H9 (cell line): ENCODE measurements around the gene ADCY5. TPM values are rescaled to one million over a fixed set of nuclear protein-coding genes. Genes with fewer than 3 reads are reported as not detected.

Experiments used
- DNase-seq: peaks from one replicate; pipeline ENCODE4 v3.0.0-alpha.2; 2017
- H2AFZ ChIP-seq: one replicate; pipeline ENCODE4 v1.6.1; 2013; ENCODE audit warnings: mild to moderate bottlenecking, low read length, control low read depth, moderate library complexity
- H2AK5ac ChIP-seq: 2 replicates; pipeline ENCODE4 v1.6.1; 2013; ENCODE audit warnings: low read length, control low read depth, mixed read lengths; ENCODE audit not compliant: insufficient read length
- H2BK120ac ChIP-seq: one replicate; pipeline ENCODE4 v1.6.1; 2013; ENCODE audit warnings: low read depth, mild to moderate bottlenecking, low read length, control low read depth, inconsistent platforms; ENCODE audit not compliant: poor library complexity, severe bottlenecking
- H2BK12ac ChIP-seq: 2 replicates; pipeline ENCODE4 v1.6.1; 2013; ENCODE audit warnings: low read length, control low read depth, mixed read lengths, low read depth; ENCODE audit not compliant: insufficient read length
- H2BK15ac ChIP-seq: 2 replicates; pipeline ENCODE4 v1.6.1; 2013; ENCODE audit warnings: low read depth, low read length, control low read depth
- H2BK20ac ChIP-seq: one replicate; pipeline ENCODE4 v1.6.1; 2013; ENCODE audit warnings: low read depth, mild to moderate bottlenecking, low read length, control low read depth, inconsistent platforms; ENCODE audit not compliant: poor library complexity, severe bottlenecking
- H2BK5ac ChIP-seq: 2 replicates; pipeline ENCODE4 v1.6.1; 2013; ENCODE audit warnings: low read length, control low read depth, mixed read lengths; ENCODE audit not compliant: insufficient read length
- H3K14ac ChIP-seq: 2 replicates; pipeline ENCODE4 v1.6.1; 2013; ENCODE audit warnings: low read length, control low read depth; ENCODE audit not compliant: insufficient read depth
- H3K18ac ChIP-seq: 2 replicates; pipeline ENCODE4 v1.6.1; 2013; ENCODE audit warnings: low read depth, mild to moderate bottlenecking, mixed read lengths, low read length, control low read depth; ENCODE audit not compliant: insufficient read length
- H3K23ac ChIP-seq: 2 replicates; pipeline ENCODE4 v1.6.1; 2013; ENCODE audit warnings: low read length, control low read depth, mixed read lengths, low read depth; ENCODE audit not compliant: insufficient read length
- H3K23me2 ChIP-seq: 2 replicates; pipeline ENCODE4 v1.6.1; 2013; ENCODE audit warnings: low read depth, mild to moderate bottlenecking, mixed read lengths, low read length, control low read depth; ENCODE audit not compliant: insufficient read length, poor library complexity, severe bottlenecking
- H3K27ac ChIP-seq: 2 replicates; pipeline ENCODE4 v1.5.1; 2013; ENCODE audit warnings: low read length, control low read depth, mixed read lengths, low read depth; ENCODE audit not compliant: insufficient read length
- H3K27me3 ChIP-seq: 2 replicates; pipeline ENCODE4 v1.6.1; 2013; ENCODE audit warnings: low read length, control low read depth, inconsistent platforms; ENCODE audit not compliant: insufficient read depth
- H3K4ac ChIP-seq: 2 replicates; pipeline ENCODE4 v1.6.1; 2013; ENCODE audit warnings: low read depth, mild to moderate bottlenecking, control low read depth, inconsistent platforms, low read length, moderate library complexity
- H3K4me1 ChIP-seq: 2 replicates; pipeline ENCODE4 v1.6.1; 2013; ENCODE audit warnings: low read length, control low read depth, inconsistent platforms; ENCODE audit not compliant: insufficient read depth
- H3K4me2 ChIP-seq: 2 replicates; pipeline ENCODE4 v1.6.1; 2013; ENCODE audit warnings: low read length, control low read depth, mixed read lengths; ENCODE audit not compliant: insufficient read length, insufficient read depth
- H3K56ac ChIP-seq: 2 replicates; pipeline ENCODE4 v1.6.1; 2013; ENCODE audit warnings: low read depth, mild to moderate bottlenecking, mixed read lengths, low read length, control low read depth; ENCODE audit not compliant: insufficient read length
- H3K79me1 ChIP-seq: 2 replicates; pipeline ENCODE4 v1.6.1; 2013; ENCODE audit warnings: low read depth, mild to moderate bottlenecking, moderate library complexity, low read length, control low read depth, inconsistent platforms; ENCODE audit not compliant: insufficient read depth, poor library complexity, severe bottlenecking
- H3K79me2 ChIP-seq: 2 replicates; pipeline ENCODE4 v1.6.1; 2013; ENCODE audit warnings: low read length, control low read depth, inconsistent platforms; ENCODE audit not compliant: insufficient read depth
- H3K9ac ChIP-seq: 2 replicates; pipeline ENCODE4 v1.6.1; 2013; ENCODE audit warnings: low read length, control low read depth, mixed read lengths; ENCODE audit not compliant: insufficient read length; ENCODE audit errors: extremely low read depth
- H3K9me3 ChIP-seq: one replicate; pipeline ENCODE4 v1.6.1; 2013; ENCODE audit warnings: low read depth, low read length, inconsistent platforms; ENCODE audit not compliant: control insufficient read depth
- H3T11ph ChIP-seq: one replicate; pipeline ENCODE4 v1.6.1; 2013; ENCODE audit warnings: mild to moderate bottlenecking, low read length, control low read depth, inconsistent platforms
- H4K20me1 ChIP-seq: one replicate; pipeline ENCODE4 v1.6.1; 2013; ENCODE audit not compliant: control insufficient read depth, insufficient read length, insufficient read depth
- H4K5ac ChIP-seq: 2 replicates; pipeline ENCODE4 v1.6.1; 2013; ENCODE audit warnings: low read depth, mild to moderate bottlenecking, mixed read lengths, low read length, control low read depth; ENCODE audit not compliant: insufficient read length
- H4K8ac ChIP-seq: replicated peaks from 2 replicates; pipeline ENCODE4 v1.6.1; 2013; ENCODE audit warnings: low read length, control low read depth, mixed read lengths, low read depth; ENCODE audit not compliant: insufficient read length
- H4K91ac ChIP-seq: 2 replicates; pipeline ENCODE4 v1.6.1; 2013; ENCODE audit warnings: low read depth, mild to moderate bottlenecking, moderate library complexity, mixed read lengths, low read length, control low read depth; ENCODE audit not compliant: insufficient read length
- H3K27ac Mint-ChIP-seq, 3 experiments: 2 replicates in 2 of 3; 3 replicates in 1 of 3; pipeline ENCODE4 v1.8.0; 2020 to 2021; ENCODE audit warnings: mixed read lengths in 3 of 3, mild to moderate bottlenecking in 1 of 3, moderate library complexity in 1 of 3
- H3K27me3 Mint-ChIP-seq: 2 replicates; pipeline ENCODE4 v1.8.0; 2021; ENCODE audit warnings: low read depth, mild to moderate bottlenecking, moderate library complexity, mixed read lengths
- H3K36me3 Mint-ChIP-seq, 3 experiments: 2 replicates in 2 of 3; 3 replicates in 1 of 3; pipeline ENCODE4 v1.8.0; 2020 to 2021; ENCODE audit warnings: low read depth in 3 of 3, mixed read lengths in 3 of 3; ENCODE audit not compliant: insufficient read depth in 1 of 3
- H3K4me1 Mint-ChIP-seq, 2 experiments: 2 replicates each; pipeline ENCODE4 v1.8.0; 2020; ENCODE audit warnings: mixed read lengths in 2 of 2
- H3K4me3 Mint-ChIP-seq, 2 experiments: 2 replicates in 1 of 2; 3 replicates in 1 of 2; pipeline ENCODE4 v1.8.0; 2020 to 2021; ENCODE audit warnings: mild to moderate bottlenecking in 2 of 2, mixed read lengths in 2 of 2, moderate library complexity in 1 of 2
- H3K9me3 Mint-ChIP-seq, 2 experiments: 2 replicates in 1 of 2; 3 replicates in 1 of 2; pipeline ENCODE4 v1.8.0; 2020; ENCODE audit warnings: mild to moderate bottlenecking in 2 of 2, mixed read lengths in 2 of 2, moderate library complexity in 1 of 2
- CTCF ChIP-seq: fragments of 200-600 bp; sonication (generic); conservative IDR thresholded peaks from 3 replicates; pipeline ENCODE4 v1.8.0; 2021; ENCODE audit warnings: antibody characterized with exemption, mild to moderate bottlenecking
- WGBS: extraction: QIAGEN DNeasy Blood & Tissue Kit; methylation state at CpG from one replicate; pipeline ENCODE4 v1.1.7; 2013; ENCODE audit warnings: missing lambda C conversion rate, low lambda C conversion rate, mixed read lengths; ENCODE audit not compliant: insufficient read length; ENCODE audit errors: extremely low coverage; 5-methylcytosine and 5-hydroxymethylcytosine counted together
- total RNA-seq: library from RNA; stranded (reverse); gene quantifications from 2 replicates; pipeline ENCODE4 v1.2.1, GENCODE V29; 2021

Gene ADCY5
- total RNA-seq, 1 experiment from 2014 or later: 5.0 TPM

DNA sequence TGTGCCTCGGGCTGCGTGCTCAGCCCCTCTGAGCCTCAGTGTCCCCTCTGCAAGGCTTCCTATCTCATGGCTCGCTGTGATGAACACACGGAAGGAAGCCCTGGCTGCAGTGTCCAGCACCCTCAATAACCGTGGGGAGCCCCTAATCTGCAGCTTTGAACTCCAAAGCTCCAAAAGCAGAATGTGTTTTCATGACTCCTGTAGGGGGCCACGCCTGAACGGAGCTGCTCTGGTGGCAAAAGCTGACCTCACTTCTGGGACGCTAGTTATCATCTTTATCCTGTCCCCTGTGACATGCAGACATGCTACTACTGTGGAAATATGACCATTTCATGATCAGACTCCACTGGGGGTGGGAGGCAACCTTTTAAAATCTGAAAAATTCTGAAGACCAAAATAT lies 148.3 kb downstream of the ADCY5 start:
- Mint-ChIP-seq H3K4me1 (no peaks in the 10 kb centered on the region), H3K27ac (no peak overlapping the region), H3K9me3 (no peaks in the 10 kb centered on the region; a peak in 1 of 5 replicates), H3K36me3 (peaks cover 11 to 24% (median 14%) of the 10 kb centered on the region in 3 experiments), H3K4me3 (no peak overlapping the region), H3K27me3 (no peaks in the 10 kb centered on the region)
- Histone ChIP-seq H3K4me2 (no peak overlapping the region), H4K5ac (no peak overlapping the region), H2AFZ (no peak overlapping the region), H3K56ac (no peak overlapping the region), H3K4me1 (no peaks in the 10 kb centered on the region), H3K23me2 (no peaks in the 10 kb centered on the region), H3K27ac (no peak overlapping the region), H4K91ac (no peak overlapping the region), H2BK12ac (no peak overlapping the region), H4K8ac (no peak overlapping the region), H2BK15ac (no peak overlapping the region), H3K79me1 (no peaks in the 10 kb centered on the region), H2AK5ac (no peak overlapping the region), H4K20me1 (peaks cover 2% of the 10 kb centered on the region), H3K79me2 (no peaks in the 10 kb centered on the region), H3K23ac (no peak overlapping the region), H3K4ac (no peak overlapping the region), H3K9ac (no peak overlapping the region), H2BK20ac (no peak overlapping the region), H3K14ac (no peak overlapping the region), H2BK5ac (no peak overlapping the region), H2BK120ac (no peak overlapping the region), H3K9me3 (no peaks in the 10 kb centered on the region), H3T11ph (no peak overlapping the region), H3K27me3 (no peaks in the 10 kb centered on the region), H3K18ac (no peak overlapping the region)
- 0 out of 3 replicates have a peak, but pooled peaks have one; percentile 12 for TF ChIP-seq CTCF
- DNase-seq: no peak
- WGBS: no CpG with 5 or more reads among the region's 8 CpGs
